Panc1 (cell line): ENCODE data around the gene GPR137. TPM values are rescaled to one million over a fixed set of nuclear protein-coding genes. Genes with fewer than 3 reads are reported as not detected.

Experiments used
- ATAC-seq: fragments of 200-7000 bp; cut with Tn5 transposase; 2 replicates; pipeline ENCODE4 v1.9.1; 2020; ENCODE audit warnings: mild to moderate bottlenecking, moderate library complexity
- BruUV-seq: library from RNA; stranded (reverse); fragments of 400-500 nt; replicated peaks from 2 replicates; lab custom pipeline; 2021; lab: Mats Ljungman, UMichigan
- CTCF ChIA-PET: fragments of 300-600 bp; sonication (Branson Sonifier 250); formaldehyde crosslinking; loops from one replicate; lab custom pipeline; 2022; ENCODE audit warnings: antibody characterized with exemption; lab: Charles Lee
- POLR2A ChIA-PET: fragments of 300-600 bp; sonication (Branson Sonifier 250); formaldehyde crosslinking; loops from one replicate; lab custom pipeline; 2022; ENCODE audit warnings: antibody characterized with exemption; lab: Charles Lee
- DNase-seq: peaks from one replicate; pipeline ENCODE4 v3.0.0-alpha.2; 2010; ENCODE audit warnings: low read depth, low spot score
- H3K27ac ChIP-seq: 2 replicates; pipeline ENCODE4 v1.5.1; 2011; ENCODE audit warnings: mild to moderate bottlenecking, low read length, inconsistent platforms
- H3K27me3 ChIP-seq: fragments of 200-500 bp; sonication (Bioruptor generic); 2 replicates; pipeline ENCODE4 v1.6.0; 2014; ENCODE audit warnings: low read length, inconsistent platforms; ENCODE audit not compliant: control insufficient read depth, insufficient read depth
- H3K36me3 ChIP-seq: fragments of 200-500 bp; sonication (Bioruptor generic); 2 replicates; pipeline ENCODE4 v1.5.1; 2014; ENCODE audit warnings: inconsistent platforms, mild to moderate bottlenecking, low read length, moderate library complexity; ENCODE audit not compliant: control insufficient read depth, insufficient read depth
- H3K4me1 ChIP-seq: 2 replicates; pipeline ENCODE4 v1.5.1; 2011; ENCODE audit warnings: inconsistent platforms, mild to moderate bottlenecking, low read length, moderate library complexity; ENCODE audit not compliant: control insufficient read depth, insufficient read depth
- H3K4me3 ChIP-seq, 2 experiments: 2 replicates each; pipeline ENCODE4 v1.5.1; 2011 to 2012; ENCODE audit warnings: low read depth in 2 of 2, low read length in 2 of 2, mild to moderate bottlenecking in 2 of 2, inconsistent platforms in 1 of 2, moderate library complexity in 1 of 2
- H3K9me3 ChIP-seq: fragments of 200-500 bp; sonication (Bioruptor generic); 2 replicates; pipeline ENCODE4 v1.5.1; 2014; ENCODE audit warnings: low read depth, mild to moderate bottlenecking, inconsistent platforms, low read length, moderate library complexity; ENCODE audit not compliant: control insufficient read depth, insufficient read depth
- POLR2AphosphoS5 ChIP-seq: IDR thresholded peaks from 2 replicates; pipeline ENCODE4 v1.6.1; 2012; ENCODE audit warnings: mild to moderate bottlenecking, low read depth, low read length, moderate library complexity
- REST ChIP-seq, 2 experiments: IDR thresholded peaks; 2 replicates each; pipeline ENCODE4 v1.6.1; 2011 to 2012; ENCODE audit warnings: low read depth in 2 of 2, control low read depth in 1 of 2, low read length in 1 of 2, mild to moderate bottlenecking in 1 of 2, moderate library complexity in 1 of 2; ENCODE audit not compliant: insufficient read depth in 1 of 2
- SIN3A ChIP-seq: IDR thresholded peaks from 2 replicates; pipeline ENCODE4 v1.6.1; 2012; ENCODE audit warnings: low read depth, mild to moderate bottlenecking, low read length, moderate library complexity, borderline replicate concordance; ENCODE audit not compliant: insufficient read depth
- TCF7L2 ChIP-seq: IDR thresholded peaks from 2 replicates; pipeline ENCODE4 v1.6.1; 2011; ENCODE audit warnings: mild to moderate bottlenecking, low read depth, low read length, inconsistent platforms
- in situ Hi-C: cut with HindIII; loops from 2 replicates; pipeline ENCODE4 v1.10.0; 2016; ENCODE audit warnings: low sequenced_read_pairs, low pct_unique_long_range_greater_than_20kb
- intact Hi-C: fragments of 100-400 bp; cut with micrococcal nuclease; formaldehyde crosslinking; loops from one replicate; pipeline ENCODE4 v1.10.0; 2022; ENCODE audit not compliant: unreplicated experiment
- total RNA-seq: library from RNA; stranded (reverse); gene quantifications from one replicate; pipeline ENCODE4 v1.2.1, GENCODE V29; 2021; ENCODE audit not compliant: unreplicated experiment
- TF ChIP-seq, protein P1 (sequence below): fragments of 450-650 bp; IDR thresholded peaks from 2 replicates; pipeline ENCODE4 v1.5.1; 2017; ENCODE audit warnings: mild to moderate bottlenecking

GPR137 gene
- total RNA-seq, 1 experiment from 2014 or later: 183 TPM

- no peak for TF ChIP-seq REST (IDR thresholded peaks at IDR 0.05; ENCODE audit: insufficient read depth in 1 of 2, low read depth in 2 of 2, low read length in 1 of 2)
- no peak for TF ChIP-seq SIN3A
- TF ChIP-seq, protein P1, sequence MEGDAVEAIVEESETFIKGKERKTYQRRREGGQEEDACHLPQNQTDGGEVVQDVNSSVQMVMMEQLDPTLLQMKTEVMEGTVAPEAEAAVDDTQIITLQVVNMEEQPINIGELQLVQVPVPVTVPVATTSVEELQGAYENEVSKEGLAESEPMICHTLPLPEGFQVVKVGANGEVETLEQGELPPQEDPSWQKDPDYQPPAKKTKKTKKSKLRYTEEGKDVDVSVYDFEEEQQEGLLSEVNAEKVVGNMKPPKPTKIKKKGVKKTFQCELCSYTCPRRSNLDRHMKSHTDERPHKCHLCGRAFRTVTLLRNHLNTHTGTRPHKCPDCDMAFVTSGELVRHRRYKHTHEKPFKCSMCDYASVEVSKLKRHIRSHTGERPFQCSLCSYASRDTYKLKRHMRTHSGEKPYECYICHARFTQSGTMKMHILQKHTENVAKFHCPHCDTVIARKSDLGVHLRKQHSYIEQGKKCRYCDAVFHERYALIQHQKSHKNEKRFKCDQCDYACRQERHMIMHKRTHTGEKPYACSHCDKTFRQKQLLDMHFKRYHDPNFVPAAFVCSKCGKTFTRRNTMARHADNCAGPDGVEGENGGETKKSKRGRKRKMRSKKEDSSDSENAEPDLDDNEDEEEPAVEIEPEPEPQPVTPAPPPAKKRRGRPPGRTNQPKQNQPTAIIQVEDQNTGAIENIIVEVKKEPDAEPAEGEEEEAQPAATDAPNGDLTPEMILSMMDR: no peak; the same call in 1 of the 2 replicates
- TF ChIP-seq TCF7L2: no peak
- TF ChIP-seq POLR2AphosphoS5: no peak; the same call in 1 of the 2 replicates
- DNase-seq (no peak), ATAC-seq (peak; percentile 9; the same call in 1 of the 2 replicates)
- H3K4me1 ChIP-seq: peaks cover 28% of the 10 kb centered on the region
- H3K9me3 ChIP-seq: no peaks in the 10 kb centered on the region
- no peaks in the 10 kb centered on the region for H3K27me3 ChIP-seq
- BruUV-seq: no TSS peak
- intact Hi-C loops: no loop called here
- H3K36me3 ChIP-seq: no peaks in the 10 kb centered on the region; the same call in 1 of the 2 replicates
- peak overlapping the region; percentile 82 for H3K27ac ChIP-seq
- POLR2A ChIA-PET: interaction anchor here (0.7 to 1.5 kb wide), 2 partner anchors 17 to 32 kb away, joined by 5 to 10 read pairs; partner anchors contain the start of gene PRDX5
- peak overlapping the region; percentile 57 to 98 for H3K4me3 ChIP-seq
- CTCF ChIA-PET: interaction anchor here (0.6 to 1.0 kb wide), 4 partner anchors 15 to 32 kb away, joined by 3 to 20 read pairs (median 5); partner anchors contain the start of gene PRDX5
- in situ Hi-C loops: no loop called here
These were observed 495 bp downstream of the GPR137 start for GRCh38 chr11:64285885-64286800.

DNA sequence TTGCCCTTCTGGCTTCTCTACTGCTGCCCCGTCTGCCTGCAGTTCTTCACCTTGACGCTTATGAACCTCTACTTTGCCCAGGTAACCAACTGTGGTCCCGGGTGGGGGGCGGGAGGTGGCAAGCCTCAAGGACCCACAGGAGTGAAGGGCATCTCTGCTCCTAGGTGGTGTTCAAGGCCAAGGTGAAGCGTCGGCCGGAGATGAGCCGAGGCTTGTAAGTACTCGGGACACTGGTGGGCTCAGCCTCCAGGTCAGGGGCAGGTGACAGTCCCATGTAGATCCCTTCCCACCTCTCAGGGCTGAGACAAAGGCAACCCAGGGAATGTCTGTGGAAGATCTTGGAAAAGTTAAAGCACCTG, 1.1 kb downstream of the GPR137 start:
- ChIA-PET POLR2A (interaction anchor here (0.7 kb wide), 1 partner anchor 31 kb away, joined by 5 read pairs; the partner anchor contains the start of gene PRDX5), CTCF (no interaction called here)
- ATAC-seq: no peak
- Histone ChIP-seq H3K4me3 (peak overlapping the region; percentile 57 to 98; a peak in 3 of 4 replicates), H3K27me3 (no peaks in the 10 kb centered on the region), H3K36me3 (no peaks in the 10 kb centered on the region; the same call in 1 of the 2 replicates), H3K4me1 (peaks cover 31% of the 10 kb centered on the region), H3K9me3 (no peaks in the 10 kb centered on the region), H3K27ac (peak overlapping the region; percentile 82)
- no peak for DNase-seq
- BruUV-seq: no TSS peak
- in situ Hi-C loops: no loop called here
- intact Hi-C loops: no loop called here
- TF ChIP-seq, protein P1: no peak
- no peak for TF ChIP-seq TCF7L2
- TF ChIP-seq SIN3A: no peak
- TF ChIP-seq POLR2AphosphoS5: no peak
- TF ChIP-seq REST (IDR thresholded peaks at IDR 0.05; ENCODE audit: insufficient read depth in 1 of 2, low read depth in 2 of 2, low read length in 1 of 2): no peak
